Measurements from ENCODE around the gene GATAD2B.

The GATAD2B gene

DNA sequence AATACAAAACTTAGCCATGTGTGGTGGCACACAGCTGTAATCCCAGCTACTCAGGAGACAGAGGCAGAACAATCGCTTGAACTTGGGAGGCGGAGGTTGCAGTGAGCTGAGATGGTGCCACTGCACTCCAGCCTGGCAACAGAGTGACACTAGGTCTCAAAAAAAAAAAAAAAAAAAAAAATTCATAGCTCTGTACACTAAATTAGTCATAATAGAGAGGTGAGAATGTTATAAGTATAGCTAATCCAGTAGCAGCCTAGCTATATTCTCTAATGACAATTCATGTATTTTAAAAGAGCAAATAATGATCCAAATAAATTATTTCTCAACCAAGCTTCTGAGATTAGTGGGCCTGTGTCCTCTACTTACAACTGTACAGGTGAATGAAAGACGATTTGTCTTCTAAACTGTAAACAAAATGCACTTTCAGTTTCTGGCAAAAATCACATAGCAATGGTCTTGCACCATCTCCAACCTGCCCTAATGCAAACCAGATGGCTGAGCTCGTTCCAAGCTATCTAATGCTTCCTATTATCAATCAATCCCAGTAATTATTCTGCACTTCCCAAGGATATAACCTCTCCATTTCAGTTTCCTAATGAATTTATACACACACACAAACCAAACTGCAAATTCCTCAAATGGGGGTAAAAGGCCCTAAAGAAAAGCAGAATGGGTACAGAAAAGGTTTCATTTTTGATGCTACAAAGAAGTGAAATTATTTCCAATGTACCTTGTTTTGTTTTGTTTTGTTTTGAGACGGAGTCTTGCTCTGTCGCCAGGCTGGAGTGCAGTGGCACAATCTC lies 56.5 kb downstream of the GATAD2B start:
- TF ChIP-seq, protein P1, sequence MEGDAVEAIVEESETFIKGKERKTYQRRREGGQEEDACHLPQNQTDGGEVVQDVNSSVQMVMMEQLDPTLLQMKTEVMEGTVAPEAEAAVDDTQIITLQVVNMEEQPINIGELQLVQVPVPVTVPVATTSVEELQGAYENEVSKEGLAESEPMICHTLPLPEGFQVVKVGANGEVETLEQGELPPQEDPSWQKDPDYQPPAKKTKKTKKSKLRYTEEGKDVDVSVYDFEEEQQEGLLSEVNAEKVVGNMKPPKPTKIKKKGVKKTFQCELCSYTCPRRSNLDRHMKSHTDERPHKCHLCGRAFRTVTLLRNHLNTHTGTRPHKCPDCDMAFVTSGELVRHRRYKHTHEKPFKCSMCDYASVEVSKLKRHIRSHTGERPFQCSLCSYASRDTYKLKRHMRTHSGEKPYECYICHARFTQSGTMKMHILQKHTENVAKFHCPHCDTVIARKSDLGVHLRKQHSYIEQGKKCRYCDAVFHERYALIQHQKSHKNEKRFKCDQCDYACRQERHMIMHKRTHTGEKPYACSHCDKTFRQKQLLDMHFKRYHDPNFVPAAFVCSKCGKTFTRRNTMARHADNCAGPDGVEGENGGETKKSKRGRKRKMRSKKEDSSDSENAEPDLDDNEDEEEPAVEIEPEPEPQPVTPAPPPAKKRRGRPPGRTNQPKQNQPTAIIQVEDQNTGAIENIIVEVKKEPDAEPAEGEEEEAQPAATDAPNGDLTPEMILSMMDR (IDR thresholded peaks at IDR 0.05), result no peak

DNA sequence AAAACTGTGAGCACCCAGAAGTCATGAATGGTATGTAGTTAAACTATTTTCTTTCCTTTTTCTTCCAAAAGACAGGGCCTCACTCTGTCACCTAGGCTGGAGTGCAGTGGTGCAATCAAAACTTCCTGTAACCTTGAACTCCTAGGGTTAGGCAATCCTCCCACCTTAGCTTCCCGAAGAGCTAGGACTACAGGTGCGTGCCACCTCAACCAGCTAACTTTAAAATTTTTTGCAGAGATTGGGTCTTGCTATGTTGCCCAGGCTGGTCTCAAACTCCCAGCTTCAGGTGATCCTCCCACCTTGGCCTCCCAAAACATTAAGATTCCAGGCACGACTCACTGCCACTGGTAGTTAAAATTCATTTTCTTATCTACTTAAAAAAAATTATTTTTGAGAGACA lies 62.5 kb downstream of the GATAD2B start:
- TF ChIP-seq, protein P1 (IDR thresholded peaks at IDR 0.05), result no peak

DNA sequence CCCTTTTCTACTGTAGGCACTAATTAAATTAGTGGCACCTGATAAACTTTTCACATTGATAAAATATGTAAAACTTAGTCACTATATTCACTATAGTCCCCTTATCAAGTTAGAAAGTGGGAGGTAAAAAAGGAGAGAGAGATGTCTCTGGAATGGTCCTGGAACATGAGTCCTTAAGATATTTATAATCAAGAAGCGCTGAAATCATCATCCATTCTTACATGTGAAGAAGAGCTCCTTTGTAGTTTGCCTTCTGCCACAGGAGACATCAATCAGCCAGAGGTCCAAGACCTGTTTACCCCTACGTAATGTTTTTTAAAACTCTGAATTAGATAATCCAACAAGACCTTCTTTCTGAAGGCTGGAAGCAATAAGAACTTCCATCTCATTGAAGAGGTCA lies 65.3 kb downstream of the GATAD2B start:
- TF ChIP-seq, protein P1 (IDR thresholded peaks at IDR 0.05), result no peak

DNA sequence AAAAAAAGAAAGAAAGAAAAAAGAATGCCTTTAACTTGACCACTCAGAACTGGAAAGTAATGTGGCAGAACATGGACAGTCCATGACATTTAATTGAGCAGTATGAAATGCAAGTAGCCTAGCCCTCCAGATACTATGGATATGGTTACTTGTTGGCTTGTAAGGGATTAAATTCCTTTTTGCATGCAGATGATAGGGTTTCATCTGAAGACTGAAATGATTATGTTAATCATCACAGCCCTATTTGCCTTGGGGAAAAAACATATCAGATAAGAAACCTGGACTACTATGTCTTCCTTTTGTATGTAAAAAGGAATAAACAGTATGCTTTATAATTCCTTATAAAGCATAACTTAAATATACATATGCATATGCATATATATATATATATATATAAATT lies 66.0 kb downstream of the GATAD2B start:
- TF ChIP-seq, protein P1 (IDR thresholded peaks at IDR 0.05), result no peak

DNA sequence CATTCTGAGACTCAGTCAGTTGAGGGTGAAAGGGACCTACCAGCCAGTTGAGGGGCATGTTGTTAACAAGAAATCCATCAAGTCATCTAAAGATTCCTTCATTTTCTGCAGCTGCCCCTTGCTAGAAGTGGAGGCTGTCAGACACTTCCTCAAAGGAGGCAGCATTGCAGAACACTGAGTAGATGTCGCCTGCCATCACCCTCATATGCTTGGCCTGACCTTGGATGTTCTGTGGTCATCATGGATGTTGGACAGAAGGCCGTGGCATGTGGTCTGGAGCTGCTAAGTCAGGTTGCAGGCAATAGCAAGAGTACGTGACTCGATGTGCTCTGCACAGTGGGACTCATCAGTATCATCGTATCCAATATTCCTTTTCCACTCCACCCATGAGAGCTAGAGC lies 70.6 kb downstream of the GATAD2B start:
- TF ChIP-seq, protein P1 (IDR thresholded peaks at IDR 0.05), result no peak

DNA sequence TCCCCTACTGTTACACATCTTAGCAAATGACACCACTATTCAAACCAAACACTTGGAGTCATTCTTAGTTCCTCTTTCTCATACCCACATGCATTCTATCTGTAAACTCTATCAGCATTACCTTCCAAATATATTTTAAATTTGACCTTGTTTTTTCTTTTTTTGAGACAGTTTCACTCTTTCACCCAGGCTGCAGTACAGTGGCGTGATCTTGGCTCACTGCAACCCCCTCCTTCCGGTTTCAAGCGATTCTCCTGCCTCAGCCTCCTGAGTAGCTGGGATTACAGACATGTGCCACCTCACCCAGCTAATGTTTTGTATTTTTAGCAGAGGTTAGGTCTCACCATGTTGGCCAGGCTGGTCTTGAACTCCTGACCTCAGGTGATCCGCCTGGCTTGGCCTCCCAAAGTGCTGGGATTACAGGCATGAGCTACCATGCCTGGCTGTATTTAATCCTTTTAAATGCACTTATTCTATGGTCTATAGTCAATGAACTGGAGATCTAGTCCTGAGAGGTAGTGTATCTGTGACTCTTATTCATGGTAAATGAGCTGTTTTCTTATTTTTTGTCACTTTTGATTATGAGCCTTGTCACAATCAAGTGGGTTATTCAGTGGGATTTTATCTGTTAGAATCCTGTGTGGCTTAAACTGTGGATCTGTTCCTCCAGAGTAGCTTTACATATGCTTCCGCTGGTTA lies 73.1 kb downstream of the GATAD2B start:
- TF ChIP-seq, protein P1 (IDR thresholded peaks at IDR 0.05), result no peak

DNA sequence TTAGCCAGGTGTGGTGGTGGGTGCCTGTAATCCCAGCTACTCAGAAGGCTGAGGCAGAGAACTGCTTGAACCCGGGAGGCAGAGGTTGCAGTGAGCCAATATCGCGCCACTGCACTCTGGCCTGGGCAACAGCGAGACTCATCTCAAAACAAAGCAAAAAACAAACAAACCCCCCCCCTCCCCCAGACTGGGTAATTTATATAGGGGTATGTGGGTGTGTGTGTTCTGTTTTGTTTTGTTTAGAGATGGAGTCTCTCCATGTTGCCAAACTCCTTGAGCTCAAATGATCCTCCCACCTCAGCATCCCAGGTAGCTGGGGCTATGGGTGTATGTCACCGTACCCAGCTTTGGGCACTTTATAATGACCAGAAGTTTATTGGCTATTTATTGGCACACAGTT lies 74.0 kb downstream of the GATAD2B start:
- TF ChIP-seq, protein P1 (IDR thresholded peaks at IDR 0.05), result no peak
